Measurements from ENCODE around the gene FBXO5. TPM values are rescaled to one million over a fixed set of nuclear protein-coding genes. Genes with fewer than 3 reads are reported as not detected.
"Not testable (repeated sequence)": the region's sequence is repeated elsewhere in the genome, so short reads cannot be mapped to it uniquely, and the experiment has no call there.

FBXO5 gene
- polyA plus RNA-seq, 1 experiment = 4.8 TPM

- Histone ChIP-seq H3K36me3 (ENCODE audit: control insufficient read depth, insufficient read depth, low read length) (no peaks in the 10 kb centered on the region), H3K4me3 (ENCODE audit: low read depth, low read length) (no peak overlapping the region), H3K27me3 (ENCODE audit: control insufficient read depth, insufficient read depth, low read length) (no peaks in the 10 kb centered on the region)
- ChIA-PET CTCF (interaction anchor here (0.7 kb wide), 1 partner anchor 168 kb away, joined by 3 read pairs; no protein-coding TSS in a partner anchor), POLR2A (no interaction called here)
- no peak for TF ChIP-seq CTCF (IDR thresholded peaks at IDR 0.05; ENCODE audit: insufficient read depth, low read depth, low read length)
- no peak for DNase-seq (ENCODE audit: low read depth)
Observed at GRCh38 chr6:152986978-152987377, 4.1 kb upstream of the FBXO5 start.

GRCh38 chr6:152985300-152985699, 2.5 kb upstream of the FBXO5 start:
- H3K4me3 ChIP-seq (ENCODE audit: low read depth, low read length); H3K27me3 ChIP-seq (ENCODE audit: control insufficient read depth, insufficient read depth, low read length); DNase-seq (ENCODE audit: low read depth); H3K36me3 ChIP-seq (ENCODE audit: control insufficient read depth, insufficient read depth, low read length); POLR2A ChIA-PET: not testable (repeated sequence)
- CTCF ChIA-PET = interaction anchor here (0.9 kb wide), 1 partner anchor 12 kb away, joined by 3 read pairs; no protein-coding TSS in a partner anchor

- DNase-seq (ENCODE audit: low read depth) = no peak
- ChIA-PET CTCF (no interaction called here), POLR2A (no interaction called here)
- Histone ChIP-seq H3K4me3 (ENCODE audit: low read depth, low read length) (peak overlapping the region; percentile 70), H3K27me3 (ENCODE audit: control insufficient read depth, insufficient read depth, low read length) (no peaks in the 10 kb centered on the region), H3K36me3 (ENCODE audit: control insufficient read depth, insufficient read depth, low read length) (no peaks in the 10 kb centered on the region)
- no peak for TF ChIP-seq CTCF (IDR thresholded peaks at IDR 0.05; ENCODE audit: insufficient read depth, low read depth, low read length)
Observed at GRCh38 chr6:152984513-152984872, 1.7 kb upstream of the FBXO5 start.

- no peaks in the 10 kb centered on the region for H3K36me3 ChIP-seq (ENCODE audit: control insufficient read depth, insufficient read depth, low read length)
- no peaks in the 10 kb centered on the region for H3K27me3 ChIP-seq (ENCODE audit: control insufficient read depth, insufficient read depth, low read length)
- CTCF ChIA-PET = no interaction called here
- TF ChIP-seq CTCF (IDR thresholded peaks at IDR 0.05; ENCODE audit: insufficient read depth, low read depth, low read length) = no peak
- peak overlapping the region; percentile 70 for H3K4me3 ChIP-seq (ENCODE audit: low read depth, low read length)
- POLR2A ChIA-PET = no interaction called here
- DNase-seq (ENCODE audit: low read depth) = peak; percentile 29
Observed at GRCh38 chr6:152983637-152984512, 1.0 kb upstream of the FBXO5 start.

GRCh38 chr6:152981989-152982903, 595 bp downstream of the FBXO5 start:
- no peak for DNase-seq (ENCODE audit: low read depth)
- Histone ChIP-seq H3K36me3 (ENCODE audit: control insufficient read depth, insufficient read depth, low read length) (no peaks in the 10 kb centered on the region), H3K4me3 (ENCODE audit: low read depth, low read length) (peak overlapping the region; percentile 60), H3K27me3 (ENCODE audit: control insufficient read depth, insufficient read depth, low read length) (no peaks in the 10 kb centered on the region)
- no peak for TF ChIP-seq CTCF (IDR thresholded peaks at IDR 0.05; ENCODE audit: insufficient read depth, low read depth, low read length)
- CTCF ChIA-PET = no interaction called here
- POLR2A ChIA-PET = interaction anchor here (0.6 to 0.8 kb wide), 2 partner anchors 9 to 20 kb away, joined by 4 to 5 read pairs; partner anchors contain the start of gene MTRF1L

Data from BJ (cell line).